ENCODE measurements around the gene SEMA4G. TPM values are rescaled to one million over a fixed set of nuclear protein-coding genes. Genes with fewer than 3 reads are reported as not detected.

SEMA4G gene
- total and polyA plus RNA-seq, 2 of the 8 experiments (the other 6 are each of a cell fraction or from before 2014, with no cell fraction given) = 7.1 to 18.2 TPM

DNA sequence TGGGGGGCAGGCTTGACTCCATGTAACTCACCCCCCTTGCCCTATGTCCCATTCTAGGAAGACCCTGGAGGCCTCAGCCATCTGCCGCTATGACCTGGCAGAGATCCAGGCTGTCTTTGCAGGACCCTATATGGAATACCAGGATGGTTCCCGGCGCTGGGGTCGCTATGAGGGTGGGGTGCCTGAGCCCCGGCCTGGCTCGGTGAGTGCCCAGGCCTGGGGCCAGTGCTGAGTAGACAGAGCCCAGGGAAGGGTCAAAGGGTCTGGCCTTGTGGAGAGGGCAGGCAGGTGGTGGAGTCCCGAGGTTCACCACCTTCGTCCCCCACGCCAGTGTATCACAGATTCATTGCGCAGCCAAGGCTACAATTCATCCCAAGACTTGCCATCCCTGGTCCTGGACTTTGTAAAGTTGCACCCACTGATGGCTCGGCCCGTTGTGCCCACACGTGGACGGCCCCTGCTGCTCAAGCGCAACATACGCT is 10.5 kb downstream of the SEMA4G start:
- no peak overlapping the region for H3K4me2 ChIP-seq (ENCODE audit: insufficient read depth in 1 of 2, low read depth in 2 of 2, low read length in 2 of 2)
- H3K9ac ChIP-seq (replicated peaks in 1 of 4; ENCODE audit: extremely low read depth in 1 of 4, low read depth in 3 of 4, low read length in 3 of 4) = no peak overlapping the region
- no peak overlapping the region for H4K91ac ChIP-seq (replicated peaks; ENCODE audit: insufficient read length, low read length)
- H3K4me3 ChIP-seq (ENCODE audit: extremely low read depth in 1 of 4, insufficient read depth in 2 of 4, low read depth in 3 of 4, low read length in 4 of 4) = no peak overlapping the region
- H3K14ac ChIP-seq (ENCODE audit: insufficient read length) = no peak overlapping the region
- no peaks in the 10 kb centered on the region for H3K79me1 ChIP-seq (ENCODE audit: low read depth, low read length)
- no peak for TF ChIP-seq SUZ12 (IDR thresholded peaks at IDR 0.05; ENCODE audit: low read length)
- no peak for TF ChIP-seq SIRT6 (IDR thresholded peaks at IDR 0.05; ENCODE audit: low read length)
- no peak for TF ChIP-seq EGR1 (IDR thresholded peaks at IDR 0.05; ENCODE audit: borderline replicate concordance, low read depth, low read length)
- TF ChIP-seq HDAC2 (IDR thresholded peaks at IDR 0.05; ENCODE audit: borderline replicate concordance in 1 of 2, low read depth in 2 of 2, low read length in 2 of 2) = no peak
- TF ChIP-seq SP2 (IDR thresholded peaks at IDR 0.05; ENCODE audit: low read length) = no peak
- no peak for TF ChIP-seq SAP30 (IDR thresholded peaks at IDR 0.05; ENCODE audit: insufficient read depth, insufficient replicate concordance, low read length)
- no peaks in the 10 kb centered on the region for H3K9me3 ChIP-seq (ENCODE audit: insufficient read depth in 2 of 2, low read depth in 1 of 2, low read length in 1 of 2)
- 89% methylated on average over 16 of the region's 16 CpGs; no CpG with 5 or more reads in 1 of the 2 experiments for WGBS, 2 experiments (ENCODE audit: extremely low coverage in 1 of 2, insufficient coverage in 1 of 2, insufficient read length in 1 of 2, insufficient replicate concordance in 2 of 2, low coverage in 1 of 2, low lambda C conversion rate in 2 of 2, missing lambda C conversion rate in 1 of 2)
- H3K23me2 ChIP-seq (ENCODE audit: low read depth, low read length) = no peaks in the 10 kb centered on the region
- H2BK120ac ChIP-seq (replicated peaks; ENCODE audit: low read depth, low read length) = no peak overlapping the region
- no peaks in the 10 kb centered on the region for H3K27me3 ChIP-seq (replicated peaks in 1 of 4; ENCODE audit: control insufficient read depth in 3 of 4, extremely low read depth in 1 of 4, insufficient read depth in 3 of 4, low read length in 3 of 4)
- no peak for FAIRE-seq
- CTCF ChIA-PET (ENCODE audit: partially characterized antibody) = interaction anchor here (1.1 to 2.8 kb wide), 5 partner anchors 11 to 35 kb away, joined by 3 to 15 read pairs (median 8); no protein-coding TSS in a partner anchor
- H4K5ac ChIP-seq (ENCODE audit: insufficient read length, low read depth, low read length) = no peak overlapping the region
- H2BK12ac ChIP-seq (ENCODE audit: low read depth, low read length) = no peak overlapping the region
- no peaks in the 10 kb centered on the region for H3K79me2 ChIP-seq (ENCODE audit: control insufficient read depth in 1 of 2, insufficient read depth in 2 of 2, low read length in 2 of 2)
- H2BK5ac ChIP-seq (ENCODE audit: low read depth, low read length) = no peak overlapping the region
- no peak overlapping the region for H2AK5ac ChIP-seq (ENCODE audit: low read depth, low read length)
- no peak overlapping the region for H4K8ac ChIP-seq (ENCODE audit: extremely low read depth, insufficient read depth, low read length)
- H2BK15ac ChIP-seq (ENCODE audit: low read length) = no peak overlapping the region
- no peak overlapping the region for H3K23ac ChIP-seq (ENCODE audit: insufficient read length)
- no peak overlapping the region for H3K4ac ChIP-seq (replicated peaks; ENCODE audit: insufficient read length, low read depth, low read length)
- peaks cover 0 to 14% of the 10 kb centered on the region in 2 experiments for H4K20me1 ChIP-seq (replicated peaks in 1 of 2; ENCODE audit: control insufficient read depth in 1 of 2, insufficient read depth in 2 of 2, low read length in 2 of 2)
- H3K18ac ChIP-seq (ENCODE audit: extremely low read depth, low read length) = no peak overlapping the region
- H2AFZ ChIP-seq (ENCODE audit: low read length) = no peak overlapping the region
- no peak overlapping the region for H3K27ac ChIP-seq (ENCODE audit: low read depth, low read length)
- POLR2A ChIA-PET (ENCODE audit: partially characterized antibody) = interaction anchor here (0.8 to 1.9 kb wide), 3 partner anchors 10 to 19 kb away, joined by 3 to 6 read pairs (median 3); no protein-coding TSS in a partner anchor
- H3K56ac ChIP-seq (replicated peaks; ENCODE audit: insufficient read length, low read depth, low read length) = no peak overlapping the region
- H3K36me3 ChIP-seq (ENCODE audit: control insufficient read depth in 2 of 4, insufficient read depth in 4 of 4, low read length in 3 of 4) = peaks cover 0 to 18% (median 5%) of the 10 kb centered on the region in 4 experiments; a peak in 4 of 8 replicates
- no peak overlapping the region for H2BK20ac ChIP-seq (ENCODE audit: low read length)
- no peaks in the 10 kb centered on the region for H3K4me1 ChIP-seq (replicated peaks in 1 of 4; ENCODE audit: control insufficient read depth in 3 of 4, insufficient read depth in 4 of 4, low read length in 3 of 4)
- DNase-seq (ENCODE audit: low read depth in 1 of 2, low spot score in 2 of 2) = no peak

Measured in H1 (cell line).